ENCODE results near the gene GNL3L. TPM values are rescaled to one million over a fixed set of nuclear protein-coding genes. Genes with fewer than 3 reads are reported as not detected.
A peak's percentile ranks its signal among the peaks of the same experiment; 100 is the strongest.
"Not testable (repeated sequence)": the region's sequence is repeated elsewhere in the genome, so short reads cannot be mapped to it uniquely, and the experiment has no call there.

Gene GNL3L
- total RNA-seq = 10 to 100 TPM; 47.6 to 55.3 TPM

- Mint-ChIP-seq H3K36me3 (peaks cover 24 to 39% of the 10 kb centered on the region in 2 donors), H3K27ac (peak within 1 kb of the TSS; percentile 94 to 96), H3K9me3 (peaks cover 4 to 9% of the 10 kb centered on the region in 2 donors)
- peak; percentile 68 to 82 for DNase-seq (ENCODE audit: low spot score in 2 of 2)
- peak; percentile 90 to 92 for ATAC-seq
Measured at GRCh38 chrX:54529552-54530356, at the start of gene GNL3L. TSS of gene GNL3L (plus strand) at chrX:54530219. CDS start at chrX:54532567, 2,348 bp downstream.

- H3K9me3 Mint-ChIP-seq = no peaks in the 10 kb centered on the region
- DNase-seq (ENCODE audit: low spot score in 2 of 2) = no peak
- no peaks in the 10 kb centered on the region for H3K36me3 Mint-ChIP-seq
- ATAC-seq = no peak
- H3K27ac Mint-ChIP-seq = no peak overlapping the region
Measured at GRCh38 chrX:54482839-54483593, 47.0 kb upstream of the GNL3L start.

- no peaks in the 10 kb centered on the region for H3K9me3 Mint-ChIP-seq
- no peak for ATAC-seq
- no peak for DNase-seq (ENCODE audit: low spot score in 2 of 2)
- H3K27ac Mint-ChIP-seq = no peak overlapping the region
- H3K36me3 Mint-ChIP-seq = no peaks in the 10 kb centered on the region
Measured at GRCh38 chrX:54483946-54484345, 46.1 kb upstream of the GNL3L start.

- no peak for DNase-seq (ENCODE audit: low spot score in 2 of 2)
- no peaks in the 10 kb centered on the region for H3K36me3 Mint-ChIP-seq
- peaks cover under 1 to 1% of the 10 kb centered on the region in 2 donors for H3K9me3 Mint-ChIP-seq
- H3K27ac Mint-ChIP-seq = no peak overlapping the region
- ATAC-seq = no peak
Measured at GRCh38 chrX:54484666-54485065, 45.4 kb upstream of the GNL3L start.

GRCh38 chrX:54489819-54490218, 40.2 kb upstream of the GNL3L start:
- DNase-seq (ENCODE audit: low spot score in 2 of 2); H3K9me3 Mint-ChIP-seq; H3K27ac Mint-ChIP-seq; ATAC-seq; H3K36me3 Mint-ChIP-seq: not testable (repeated sequence)

- no peak overlapping the region for H3K27ac Mint-ChIP-seq
- no peak for DNase-seq (ENCODE audit: low spot score in 2 of 2)
- H3K9me3 Mint-ChIP-seq = peaks cover 3 to 4% of the 10 kb centered on the region in 2 donors
- H3K36me3 Mint-ChIP-seq = no peaks in the 10 kb centered on the region
- no peak for ATAC-seq
Measured at GRCh38 chrX:54492340-54492739, 37.7 kb upstream of the GNL3L start.

- Mint-ChIP-seq H3K36me3 (no peaks in the 10 kb centered on the region), H3K9me3 (peaks cover 3 to 4% of the 10 kb centered on the region in 2 donors), H3K27ac (no peak overlapping the region)
- DNase-seq (ENCODE audit: low spot score in 2 of 2) = no peak
- no peak for ATAC-seq
Measured at GRCh38 chrX:54494166-54494988, 35.6 kb upstream of the GNL3L start.

GRCh38 chrX:54494989-54495813, 34.8 kb upstream of the GNL3L start:
- Mint-ChIP-seq H3K36me3 (no peaks in the 10 kb centered on the region), H3K9me3 (no peaks in the 10 kb centered on the region), H3K27ac (no peak overlapping the region)
- DNase-seq (ENCODE audit: low spot score in 2 of 2) (no peak), ATAC-seq (peak; percentile 29 to 40)

- ATAC-seq = peak; percentile 60 to 65
Measured at GRCh38 chrX:54495814-54496516, 34.1 kb upstream of the GNL3L start, which contains the start of gene FGD1. TSS of gene FGD1 (minus strand) at chrX:54496234. CDS start at chrX:54495432, 802 bp downstream.

GRCh38 chrX:54496517-54496852, 33.5 kb upstream of the GNL3L start:
- ATAC-seq (no peak), DNase-seq (ENCODE audit: low spot score in 2 of 2) (no peak)
- H3K9me3 Mint-ChIP-seq = no peaks in the 10 kb centered on the region
- no peaks in the 10 kb centered on the region for H3K36me3 Mint-ChIP-seq
- peak overlapping the region in 1 of 2 donors; percentile 16 for H3K27ac Mint-ChIP-seq

More at GRCh38 chrX:54495814-54496516, 34.1 kb upstream of the GNL3L start, which contains the start of gene FGD1:
- peak within 1 kb of the TSS in 1 of 2 donors; percentile 16 for H3K27ac Mint-ChIP-seq
- DNase-seq (ENCODE audit: low spot score in 2 of 2) = peak in 1 of 2 donors; percentile 42
- H3K9me3 Mint-ChIP-seq = no peaks in the 10 kb centered on the region
- no peaks in the 10 kb centered on the region for H3K36me3 Mint-ChIP-seq

GRCh38 chrX:54496936-54497335, 33.1 kb upstream of the GNL3L start:
- DNase-seq (ENCODE audit: low spot score in 2 of 2) = no peak
- Mint-ChIP-seq H3K9me3 (no peaks in the 10 kb centered on the region), H3K27ac (peak overlapping the region in 1 of 2 donors; percentile 16), H3K36me3 (no peaks in the 10 kb centered on the region)
- ATAC-seq = no peak

- DNase-seq (ENCODE audit: low spot score in 2 of 2) (no peak), ATAC-seq (no peak)
- no peaks in the 10 kb centered on the region for H3K9me3 Mint-ChIP-seq
- H3K36me3 Mint-ChIP-seq = no peaks in the 10 kb centered on the region
- no peak overlapping the region for H3K27ac Mint-ChIP-seq
Measured at GRCh38 chrX:54509400-54509799, 20.6 kb upstream of the GNL3L start.

GRCh38 chrX:54529151-54529550, 868 bp upstream of the GNL3L start:
- peaks cover 24 to 33% of the 10 kb centered on the region in 2 donors for H3K36me3 Mint-ChIP-seq
- ATAC-seq (no peak), DNase-seq (ENCODE audit: low spot score in 2 of 2) (no peak)
- peak overlapping the region; percentile 92 to 96 for H3K27ac Mint-ChIP-seq
- peaks cover 4 to 9% of the 10 kb centered on the region in 2 donors for H3K9me3 Mint-ChIP-seq

- peak overlapping the region; percentile 94 to 96 for H3K27ac Mint-ChIP-seq
- peaks cover 24 to 40% of the 10 kb centered on the region in 2 donors for H3K36me3 Mint-ChIP-seq
- peak; percentile 9 to 25 for ATAC-seq
- H3K9me3 Mint-ChIP-seq = peaks cover 4 to 9% of the 10 kb centered on the region in 2 donors
- DNase-seq (ENCODE audit: low spot score in 2 of 2) = no peak
Measured at GRCh38 chrX:54530357-54530900, 410 bp downstream of the GNL3L start.

GRCh38 chrX:54534271-54534670, 4.3 kb downstream of the GNL3L start:
- DNase-seq (ENCODE audit: low spot score in 2 of 2) (no peak), ATAC-seq (no peak)
- peaks cover 24 to 33% of the 10 kb centered on the region in 2 donors for H3K36me3 Mint-ChIP-seq
- peak overlapping the region in 1 of 2 donors; percentile 48 for H3K27ac Mint-ChIP-seq
- no peaks in the 10 kb centered on the region for H3K9me3 Mint-ChIP-seq
